ENCODE data around the gene RPL10L. TPM values are rescaled to one million over a fixed set of nuclear protein-coding genes. Genes with fewer than 3 reads are reported as not detected.

The RPL10L gene
- not detected in 2 replicates for total RNA-seq (2021)
- long read RNA-seq = 0 reads

- H4K20me1 ChIP-seq (ENCODE audit: control insufficient read depth, insufficient read depth, insufficient read length) = no peaks in the 10 kb centered on the region
- H3K9me3 ChIP-seq (ENCODE audit: control insufficient read depth, low read depth, low read length) = no peaks in the 10 kb centered on the region
- no peak within 1 kb of the TSS for H3K56ac ChIP-seq (ENCODE audit: insufficient read length, low read depth, low read length)
- Mint-ChIP-seq H3K36me3 (ENCODE audit: insufficient read depth in 1 of 3, low read depth in 3 of 3) (0 out of 7 replicates have a peak, but pooled peaks cover 0 to 3% (median 0%) of the 10 kb centered on the region in 3 experiments), H3K4me1 (peaks cover 0 to 2% of the 10 kb centered on the region in 2 experiments; a peak in 1 of 4 replicates), H3K4me3 (no peak within 1 kb of the TSS), H3K27ac (no peak within 1 kb of the TSS), H3K9me3 (no peaks in the 10 kb centered on the region; a peak in 1 of 5 replicates), H3K27me3 (ENCODE audit: low read depth) (no peaks in the 10 kb centered on the region)
- H3K4me1 ChIP-seq (ENCODE audit: insufficient read depth, low read length) = no peaks in the 10 kb centered on the region
- H3K4me2 ChIP-seq (ENCODE audit: insufficient read depth, insufficient read length, low read length) = no peak within 1 kb of the TSS
- no peak within 1 kb of the TSS for H2BK5ac ChIP-seq (ENCODE audit: insufficient read length, low read length)
- H3K18ac ChIP-seq (ENCODE audit: insufficient read length, low read depth, low read length) = no peak within 1 kb of the TSS
- no peaks in the 10 kb centered on the region for H3K27me3 ChIP-seq (ENCODE audit: insufficient read depth, low read length)
- H2AK5ac ChIP-seq (ENCODE audit: insufficient read length, low read length) = no peak within 1 kb of the TSS
- no peak within 1 kb of the TSS for H4K5ac ChIP-seq (ENCODE audit: insufficient read length, low read depth, low read length)
- H4K8ac ChIP-seq (replicated peaks; ENCODE audit: insufficient read length, low read depth, low read length) = no peak within 1 kb of the TSS
- H2BK12ac ChIP-seq (ENCODE audit: insufficient read length, low read depth, low read length) = no peak within 1 kb of the TSS
- TF ChIP-seq CTCF (conservative IDR thresholded peaks at IDR 0.05) = peak; percentile 73
- no peak within 1 kb of the TSS for H2BK120ac ChIP-seq (ENCODE audit: low read depth, low read length, poor library complexity, severe bottlenecking)
- H3K79me2 ChIP-seq (ENCODE audit: insufficient read depth, low read length) = no peaks in the 10 kb centered on the region
- no peak within 1 kb of the TSS for H3K23ac ChIP-seq (ENCODE audit: insufficient read length, low read depth, low read length)
- no peak within 1 kb of the TSS for H3K9ac ChIP-seq (ENCODE audit: extremely low read depth, insufficient read length, low read length)
- peak; percentile 72 for DNase-seq
- H4K91ac ChIP-seq (ENCODE audit: insufficient read length, low read depth, low read length) = no peak within 1 kb of the TSS
- H3K27ac ChIP-seq (ENCODE audit: insufficient read length, low read depth, low read length) = no peak within 1 kb of the TSS
- no CpG with 5 or more reads among the region's 36 CpGs for whole genome bisulfite sequencing (ENCODE audit: extremely low coverage, insufficient read length, low lambda C conversion rate)
- H3K14ac ChIP-seq (ENCODE audit: insufficient read depth, low read length) = no peak within 1 kb of the TSS; the same call in 1 of the 2 replicates
- H2BK20ac ChIP-seq (ENCODE audit: low read depth, low read length, poor library complexity, severe bottlenecking) = no peak within 1 kb of the TSS
- H3K4ac ChIP-seq (ENCODE audit: low read depth, low read length) = no peak within 1 kb of the TSS
- H3K79me1 ChIP-seq (ENCODE audit: insufficient read depth, low read depth, low read length, poor library complexity, severe bottlenecking) = no peaks in the 10 kb centered on the region
- H3T11ph ChIP-seq (ENCODE audit: low read length) = no peak within 1 kb of the TSS
- H3K23me2 ChIP-seq (ENCODE audit: insufficient read length, low read depth, low read length, poor library complexity, severe bottlenecking) = no peaks in the 10 kb centered on the region
- H2BK15ac ChIP-seq (ENCODE audit: low read depth, low read length) = no peak within 1 kb of the TSS
- H2AFZ ChIP-seq (ENCODE audit: low read length) = no peak within 1 kb of the TSS
These were observed at the start of gene RPL10L for GRCh38 chr14:46651526-46652144. Gene RPL10L (minus strand): TSS chr14:46651781. CDS start chr14:46651736, 45 bp downstream.

Data from H9 (cell line).